MM.1S (cell line): ENCODE data around the gene NEURL3.

ENCODE experiments used
- DNase-seq: peaks from one replicate; pipeline ENCODE4 v3.0.0-alpha.2; 2015
- H2AFZ ChIP-seq: fragments of 300-600 bp; sonication (generic); 2 replicates; pipeline ENCODE4 v1.6.0; 2016; ENCODE audit warnings: antibody characterized with exemption, low read length
- H3F3A ChIP-seq: fragments of 300-600 bp; sonication (generic); 2 replicates; pipeline ENCODE4 v1.6.1; 2016; ENCODE audit warnings: mild to moderate bottlenecking, antibody characterized with exemption, low read length, moderate library complexity, mixed read lengths; ENCODE audit not compliant: insufficient read depth
- H3K27ac ChIP-seq: fragments of 300-600 bp; sonication (generic); 2 replicates; pipeline ENCODE4 v1.5.1; 2016; ENCODE audit warnings: mild to moderate bottlenecking, low read length
- H3K27me3 ChIP-seq: fragments of 300-600 bp; sonication (generic); replicated peaks from 2 replicates; pipeline ENCODE4 v1.6.0; 2016; ENCODE audit warnings: low read length; ENCODE audit not compliant: insufficient read depth
- H3K36me3 ChIP-seq: fragments of 300-600 bp; sonication (generic); replicated peaks from 2 replicates; pipeline ENCODE4 v1.6.1; 2016; ENCODE audit warnings: mild to moderate bottlenecking, low read length, mixed read lengths; ENCODE audit not compliant: insufficient read depth
- H3K4me1 ChIP-seq: fragments of 300-600 bp; sonication (generic); 2 replicates; pipeline ENCODE4 v1.6.1; 2016; ENCODE audit warnings: low read length, mixed read lengths
- H3K4me2 ChIP-seq: fragments of 300-600 bp; sonication (generic); 2 replicates; pipeline ENCODE4 v1.6.0; 2016; ENCODE audit warnings: low read depth, low read length
- H3K4me3 ChIP-seq: fragments of 300-600 bp; sonication (generic); 2 replicates; pipeline ENCODE4 v1.5.1; 2016; ENCODE audit warnings: low read length, mixed read lengths
- H3K79me2 ChIP-seq: fragments of 300-600 bp; sonication (generic); 2 replicates; pipeline ENCODE4 v1.6.1; 2016; ENCODE audit warnings: mixed run types, low read length, mixed read lengths
- H3K9ac ChIP-seq: fragments of 300-600 bp; sonication (generic); 2 replicates; pipeline ENCODE4 v1.6.1; 2016; ENCODE audit warnings: low read length, mixed read lengths
- H3K9me2 ChIP-seq: fragments of 300-600 bp; sonication (generic); replicated peaks from 2 replicates; pipeline ENCODE4 v1.6.1; 2016; ENCODE audit warnings: mild to moderate bottlenecking, low read length, mixed read lengths; ENCODE audit not compliant: insufficient read depth
- H3K9me3 ChIP-seq: fragments of 300-600 bp; sonication (generic); replicated peaks from 2 replicates; pipeline ENCODE4 v1.6.1; 2016; ENCODE audit warnings: mild to moderate bottlenecking, low read length, mixed read lengths; ENCODE audit not compliant: insufficient read depth
- H4K20me1 ChIP-seq: fragments of 300-600 bp; sonication (generic); 2 replicates; pipeline ENCODE4 v1.6.1; 2016; ENCODE audit warnings: mild to moderate bottlenecking, low read length, moderate library complexity, mixed read lengths; ENCODE audit not compliant: insufficient read depth
- CTCF ChIP-seq: fragments of 300-600 bp; sonication (generic); IDR thresholded peaks from 2 replicates; pipeline ENCODE4 v1.5.1; 2016; ENCODE audit warnings: antibody characterized with exemption, low read length, mixed read lengths
- EZH2 ChIP-seq: fragments of 300-600 bp; sonication (generic); optimal IDR thresholded peaks from 2 replicates; pipeline ENCODE3; 2017; ENCODE audit warnings: low read depth, mild to moderate bottlenecking, antibody characterized with exemption, low read length, mixed read lengths
- EZH2phosphoT487 ChIP-seq: fragments of 300-600 bp; sonication (generic); IDR thresholded peaks from 2 replicates; pipeline ENCODE4 v1.6.1; 2018; ENCODE audit warnings: antibody characterized with exemption, low read length

The NEURL3 gene

GRCh38 chr2:96523659-96524481 lies 18.7 kb upstream of the NEURL3 start:
- peaks cover 50% of the 10 kb centered on the region for H3K4me1 ChIP-seq

GRCh38 chr2:96522304-96523203 lies 17.4 kb upstream of the NEURL3 start:
- H3K36me3 ChIP-seq = no peaks in the 10 kb centered on the region
- H3F3A ChIP-seq = peaks cover 21% of the 10 kb centered on the region
- DNase-seq = no peak
- H3K27ac ChIP-seq = no peak overlapping the region
- no peaks in the 10 kb centered on the region for H4K20me1 ChIP-seq
- no peaks in the 10 kb centered on the region for H3K27me3 ChIP-seq
- no peaks in the 10 kb centered on the region for H3K9me2 ChIP-seq
- no peaks in the 10 kb centered on the region for H3K9me3 ChIP-seq
- H3K9ac ChIP-seq = no peak overlapping the region
- H3K4me1 ChIP-seq = peaks cover 37% of the 10 kb centered on the region
- no peak for TF ChIP-seq EZH2
- TF ChIP-seq EZH2phosphoT487 = no peak
- no peak for TF ChIP-seq CTCF
- no peaks in the 10 kb centered on the region for H3K79me2 ChIP-seq
- H2AFZ ChIP-seq = no peak overlapping the region
- H3K4me3 ChIP-seq = no peak overlapping the region
- H3K4me2 ChIP-seq = no peak overlapping the region

More at GRCh38 chr2:96523659-96524481, 18.7 kb upstream of the NEURL3 start:
- TF ChIP-seq EZH2phosphoT487 = no peak
- no peak for TF ChIP-seq EZH2
- TF ChIP-seq CTCF = no peak
- Histone ChIP-seq H3K27me3 (no peaks in the 10 kb centered on the region), H3K9me3 (no peaks in the 10 kb centered on the region), H3K79me2 (no peaks in the 10 kb centered on the region), H3F3A (peaks cover 34% of the 10 kb centered on the region), H2AFZ (no peak overlapping the region), H4K20me1 (no peaks in the 10 kb centered on the region), H3K27ac (no peak overlapping the region), H3K36me3 (no peaks in the 10 kb centered on the region), H3K9ac (no peak overlapping the region), H3K4me3 (no peak overlapping the region), H3K9me2 (no peaks in the 10 kb centered on the region), H3K4me2 (no peak overlapping the region)
- DNase-seq = no peak

GRCh38 chr2:96521219-96521618 lies 16.1 kb upstream of the NEURL3 start:
- no peaks in the 10 kb centered on the region for H3K79me2 ChIP-seq
- H2AFZ ChIP-seq = no peak overlapping the region
- no peak overlapping the region for H3K9ac ChIP-seq
- H4K20me1 ChIP-seq = no peaks in the 10 kb centered on the region
- no peaks in the 10 kb centered on the region for H3K27me3 ChIP-seq
- no peak overlapping the region for H3K4me2 ChIP-seq
- TF ChIP-seq EZH2phosphoT487 (no peak), CTCF (no peak), EZH2 (no peak)
- no peaks in the 10 kb centered on the region for H3K36me3 ChIP-seq
- no peaks in the 10 kb centered on the region for H3K9me2 ChIP-seq
- no peaks in the 10 kb centered on the region for H3K9me3 ChIP-seq
- no peak overlapping the region for H3K4me3 ChIP-seq
- peaks cover 10% of the 10 kb centered on the region for H3F3A ChIP-seq
- peaks cover 28% of the 10 kb centered on the region for H3K4me1 ChIP-seq
- DNase-seq = no peak
- H3K27ac ChIP-seq = no peak overlapping the region
